Hepatocyte (in vitro differentiated cells): ENCODE measurements around the gene PRPF6. TPM values are rescaled to one million over a fixed set of nuclear protein-coding genes. Genes with fewer than 3 reads are reported as not detected.

ENCODE experiments used
- DNase-seq: peaks from one replicate; pipeline ENCODE4 v3.0.0-alpha.2; 2016; ENCODE audit warnings: low spot score
- H2AFZ ChIP-seq: fragments of 200-600 bp; sonication (generic); 2 replicates; pipeline ENCODE4 v1.6.0; 2016; ENCODE audit warnings: antibody characterized with exemption, mild to moderate bottlenecking
- H3K27ac ChIP-seq: fragments of 200-600 bp; sonication (generic); 2 replicates; pipeline ENCODE4 v1.5.1; 2016; ENCODE audit warnings: mild to moderate bottlenecking
- H3K27me3 ChIP-seq: fragments of 200-600 bp; sonication (generic); 2 replicates; pipeline ENCODE4 v1.6.1; 2016
- H3K36me3 ChIP-seq: fragments of 200-600 bp; sonication (generic); replicated peaks from 2 replicates; pipeline ENCODE4 v1.5.1; 2016; ENCODE audit warnings: low read depth; ENCODE audit not compliant: insufficient read depth
- H3K4me1 ChIP-seq: fragments of 200-600 bp; sonication (generic); 2 replicates; pipeline ENCODE4 v1.5.1; 2016; ENCODE audit warnings: mild to moderate bottlenecking, moderate library complexity; ENCODE audit not compliant: insufficient read depth
- H3K4me2 ChIP-seq: fragments of 200-600 bp; sonication (generic); 2 replicates; pipeline ENCODE4 v1.6.0; 2016
- H3K4me3 ChIP-seq: fragments of 200-600 bp; sonication (generic); 2 replicates; pipeline ENCODE4 v1.5.1; 2016; ENCODE audit warnings: mild to moderate bottlenecking
- H3K79me2 ChIP-seq: fragments of 200-600 bp; sonication (generic); 2 replicates; pipeline ENCODE4 v1.6.0; 2017; ENCODE audit warnings: mild to moderate bottlenecking
- H3K9me2 ChIP-seq: fragments of 200-600 bp; sonication (generic); replicated peaks from 2 replicates; pipeline ENCODE4 v1.6.0; 2017; ENCODE audit warnings: mild to moderate bottlenecking; ENCODE audit not compliant: insufficient read depth
- H3K9me3 ChIP-seq: fragments of 200-600 bp; sonication (generic); 2 replicates; pipeline ENCODE4 v1.5.1; 2016; ENCODE audit warnings: low read depth, mild to moderate bottlenecking
- H4K20me1 ChIP-seq: fragments of 200-600 bp; sonication (generic); 2 replicates; pipeline ENCODE4 v1.6.0; 2016; ENCODE audit warnings: mild to moderate bottlenecking; ENCODE audit not compliant: insufficient read depth, poor library complexity, severe bottlenecking
- CTCF ChIP-seq: fragments of 200-600 bp; sonication (generic); IDR thresholded peaks from 2 replicates; pipeline ENCODE4 v1.5.1; 2016; ENCODE audit warnings: antibody characterized with exemption, mild to moderate bottlenecking; ENCODE audit not compliant: poor library complexity
- EZH2 ChIP-seq: fragments of 200-600 bp; sonication (generic); IDR thresholded peaks from 2 replicates; pipeline ENCODE4 v1.6.1; 2016; ENCODE audit warnings: antibody characterized with exemption, mild to moderate bottlenecking, borderline replicate concordance
- EZH2phosphoT487 ChIP-seq: fragments of 200-600 bp; sonication (generic); IDR thresholded peaks from one replicate; pipeline ENCODE4 v1.6.1; 2018; ENCODE audit warnings: antibody characterized with exemption, mild to moderate bottlenecking, low read depth, moderate library complexity; ENCODE audit not compliant: unreplicated experiment, severe bottlenecking
- WGBS: methylation state at CpG from one replicate; pipeline ENCODE4 v1.1.6; 2016; ENCODE audit warnings: low lambda C conversion rate; ENCODE audit errors: missing lambda C conversion rate; 5-methylcytosine and 5-hydroxymethylcytosine counted together
- microRNA counts: library from miRNA; unstranded; fragments of <30 nt; microRNA quantifications from one replicate; lab custom pipeline; 2017
- microRNA-seq: library from miRNA; unstranded; fragments of <30 nt; microRNA quantifications from one replicate; pipeline ENCODE4, GENCODE V29; 2017
- polyA plus RNA-seq: library from polyadenylated mRNA; unstranded; fragments of >200 nt; fragmentation: Nextera tagmentation; extraction: Ambion mirVana; gene quantifications from 2 replicates; pipeline ENCODE4 v1.2.1, GENCODE V29; 2016
- small RNA-seq: library from RNA; depleted of rRNA; stranded (forward); fragments of <200 nt; gene quantifications from one replicate; pipeline ENCODE3, GENCODE V24; 2014
- total RNA-seq: library from RNA; depleted of rRNA; stranded (reverse); fragments of >200 nt; gene quantifications from 2 replicates; pipeline ENCODE4 v1.2.3, GENCODE V29; 2014

The PRPF6 gene
- total and polyA plus RNA-seq, 2 experiments from 2014 or later, result 37.3 to 41.3 TPM

- Histone ChIP-seq H3K9me2 (no peaks in the 10 kb centered on the region), H3K4me2 (no peak overlapping the region), H3K79me2 (no peaks in the 10 kb centered on the region), H3K9me3 (no peaks in the 10 kb centered on the region), H3K36me3 (no peaks in the 10 kb centered on the region), H4K20me1 (no peaks in the 10 kb centered on the region), H3K27me3 (peaks cover 38% of the 10 kb centered on the region), H3K4me3 (no peak overlapping the region), H2AFZ (no peak overlapping the region), H3K4me1 (peaks cover 19% of the 10 kb centered on the region), H3K27ac (no peak overlapping the region)
- TF ChIP-seq EZH2 (no peak), EZH2phosphoT487 (no peak), CTCF (no peak)
- no peak for DNase-seq
- 36% methylated on average over 8 of the region's 13 CpGs for WGBS
Observed at GRCh38 chr20:64082126-64082731, 101.3 kb downstream of the PRPF6 start.

MicroRNAs encoded within 50 kb of the gene (microRNA counts, 767-probe panel; counts per million panel counts)
- not detected for microRNA hsa-miR-1914-5p (lab: Ali Mortazavi, UCI)
- microRNA hsa-miR-647 (lab: Ali Mortazavi, UCI), result not detected

Small RNA genes lying within 50 kb of the gene (microRNA-seq; reads per million reads assigned to microRNA genes)
- gene MIR1914 (3.1 reads per million), gene MIR647 (not detected), gene MIR6813 (not detected)

Small RNA genes lying within 50 kb of the gene (small RNA-seq; reads per million reads assigned to genes)
- gene AL355803.1 (not detected), gene MIR647 (not detected), gene MIR6813 (not detected)

Other genes with a start within 250 kb of the PRPF6 start
- 6.6 and 11.7 TPM in 2 replicates for gene LIME1, start 244.5 kb upstream of the PRPF6 start, total RNA-seq
- gene LIME1, start 244.5 kb upstream of the PRPF6 start, polyA plus RNA-seq, result 20.2 and 20.7 TPM in 2 replicates
- gene SLC2A4RG, start 241.4 kb upstream of the PRPF6 start, total RNA-seq, result 43.9 and 59.4 TPM in 2 replicates
- 50.4 and 53.6 TPM in 2 replicates for gene SLC2A4RG, start 241.4 kb upstream of the PRPF6 start, polyA plus RNA-seq
- 4.0 and 5.2 TPM in 2 replicates for gene ZBTB46, start 149.9 kb upstream of the PRPF6 start, total RNA-seq
- gene ZBTB46, start 149.9 kb upstream of the PRPF6 start, polyA plus RNA-seq, result 2.0 and 3.2 TPM in 2 replicates
- gene ABHD16B, start 119.6 kb upstream of the PRPF6 start, total RNA-seq, result not detected in 2 replicates
- 0.68 and 0.95 TPM in 2 replicates for gene ABHD16B, start 119.6 kb upstream of the PRPF6 start, polyA plus RNA-seq
- gene TPD52L2, start 115.9 kb upstream of the PRPF6 start, total RNA-seq, result 83.2 and 86.2 TPM in 2 replicates
- 93.8 and 98.1 TPM in 2 replicates for gene TPD52L2, start 115.9 kb upstream of the PRPF6 start, polyA plus RNA-seq
- gene DNAJC5, start 86.0 kb upstream of the PRPF6 start, total RNA-seq, result 34.0 and 39.6 TPM in 2 replicates
- 6.6 and 10.2 TPM in 2 replicates for gene DNAJC5, start 86.0 kb upstream of the PRPF6 start, polyA plus RNA-seq
- gene UCKL1, start 24.7 kb upstream of the PRPF6 start, total RNA-seq, result 18.5 and 20.0 TPM in 2 replicates
- 52.2 and 62.9 TPM in 2 replicates for gene UCKL1, start 24.7 kb upstream of the PRPF6 start, polyA plus RNA-seq
- gene ZNF512B, start 11.2 kb upstream of the PRPF6 start, total RNA-seq, result 11.5 and 13.5 TPM in 2 replicates
- 10.1 and 12.4 TPM in 2 replicates for gene ZNF512B, start 11.2 kb upstream of the PRPF6 start, polyA plus RNA-seq
- 1.1 and 1.6 TPM in 2 replicates for gene SAMD10, start 1.5 kb upstream of the PRPF6 start, total RNA-seq
- gene SAMD10, start 1.5 kb upstream of the PRPF6 start, polyA plus RNA-seq, result 11.0 and 11.7 TPM in 2 replicates
- gene C20orf204, start 55.0 kb downstream of the PRPF6 start, total RNA-seq, result 0.57 and 0.72 TPM in 2 replicates
- gene C20orf204, start 55.0 kb downstream of the PRPF6 start, polyA plus RNA-seq, result 0.85 and 1.7 TPM in 2 replicates
- gene SOX18, start 68.5 kb downstream of the PRPF6 start, total RNA-seq, result not detected in 2 replicates
- 1.9 and 2.0 TPM in 2 replicates for gene SOX18, start 68.5 kb downstream of the PRPF6 start, polyA plus RNA-seq
- 23.8 and 26.0 TPM in 2 replicates for gene TCEA2, start 82.1 kb downstream of the PRPF6 start, total RNA-seq
- gene TCEA2, start 82.1 kb downstream of the PRPF6 start, polyA plus RNA-seq, result 74.2 and 80.0 TPM in 2 replicates
- 8.1 and 8.8 TPM in 2 replicates for gene RGS19, start 98.4 kb downstream of the PRPF6 start, total RNA-seq
- 10.9 and 13.5 TPM in 2 replicates for gene RGS19, start 98.4 kb downstream of the PRPF6 start, polyA plus RNA-seq
- gene OPRL1, start 99.0 kb downstream of the PRPF6 start, total RNA-seq, result 1.1 and 1.5 TPM in 2 replicates
- gene OPRL1, start 99.0 kb downstream of the PRPF6 start, polyA plus RNA-seq, result 0.50 and 0.90 TPM in 2 replicates
- gene LKAAEAR1, start 103.3 kb downstream of the PRPF6 start, total RNA-seq, result not detected in 2 replicates
- 0.91 and 1.2 TPM in 2 replicates for gene LKAAEAR1, start 103.3 kb downstream of the PRPF6 start, polyA plus RNA-seq
- gene NPBWR2, start 126.4 kb downstream of the PRPF6 start, total RNA-seq, result not detected in 2 replicates
- gene NPBWR2, start 126.4 kb downstream of the PRPF6 start, polyA plus RNA-seq, result not detected in 2 replicates
- 0.03 and 0.08 TPM in 2 replicates for gene MYT1, start 183.3 kb downstream of the PRPF6 start, total RNA-seq
- gene MYT1, start 183.3 kb downstream of the PRPF6 start, polyA plus RNA-seq, result 0.05 and 0.06 TPM in 2 replicates